Measurements from ENCODE around the gene MRPS14.

Gene MRPS14

GRCh38 chr1:175000697-175001187 is 22.5 kb downstream of the MRPS14 start:
- no peak for TF ChIP-seq CTCF (IDR thresholded peaks at IDR 0.05; ENCODE audit: low read depth, low read length)
- H3K4me3 ChIP-seq (ENCODE audit: low read depth, low read length): peak overlapping the region; percentile 77

- TF ChIP-seq CTCF (IDR thresholded peaks at IDR 0.05; ENCODE audit: low read depth, low read length): no peak
- H3K4me3 ChIP-seq (ENCODE audit: low read depth, low read length): peak within 1 kb of the TSS; percentile 77
These were observed 23.1 kb downstream of the MRPS14 start, which contains the start of gene CACYBP for GRCh38 chr1:174999936-175000696. Gene CACYBP (plus strand): TSS chr1:174999947. CDS start chr1:175000181, 234 bp downstream.

DNA sequence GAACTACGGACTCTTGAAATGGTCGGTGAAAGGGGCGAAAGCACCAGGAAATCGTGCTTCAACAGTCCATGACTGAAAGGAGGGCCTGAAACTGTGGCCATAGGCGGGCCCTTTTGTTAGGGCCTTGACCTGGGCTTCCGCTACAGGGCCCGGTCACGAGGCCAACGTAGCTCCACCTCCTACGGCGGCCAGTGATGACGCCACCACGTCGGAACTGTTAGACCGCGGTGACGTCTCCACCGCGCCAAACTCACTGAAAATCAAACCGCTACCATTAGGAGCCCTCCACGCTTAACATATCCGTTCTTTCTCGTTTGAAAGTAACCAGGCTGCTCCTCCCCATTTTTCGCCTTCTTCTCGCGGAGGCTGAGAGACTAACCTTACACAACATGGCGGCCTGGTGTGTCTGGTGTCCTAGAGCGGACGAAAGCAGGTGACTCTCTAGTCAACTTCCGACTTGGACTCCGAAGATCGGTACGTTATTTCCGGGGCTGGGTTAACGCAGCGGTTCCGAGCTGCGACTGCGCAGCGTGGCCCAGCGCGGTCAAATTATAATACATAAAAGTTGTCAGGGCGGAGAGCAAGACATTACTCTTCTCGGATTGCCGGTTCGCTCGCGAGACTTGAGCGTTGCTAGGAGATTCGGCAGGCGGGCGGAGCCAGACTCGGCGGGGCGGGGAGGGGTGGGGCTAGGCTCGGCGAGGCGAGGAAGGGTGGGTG is 23.8 kb downstream of the MRPS14 start:
- TF ChIP-seq CTCF (IDR thresholded peaks at IDR 0.05; ENCODE audit: low read depth, low read length): no peak
- H3K4me3 ChIP-seq (ENCODE audit: low read depth, low read length): peak overlapping the region; percentile 77

- H3K4me3 ChIP-seq (ENCODE audit: low read depth, low read length): peak overlapping the region; percentile 77
- peak; percentile 65 for TF ChIP-seq CTCF (IDR thresholded peaks at IDR 0.05; ENCODE audit: low read depth, low read length)
These were observed 24.5 kb downstream of the MRPS14 start for GRCh38 chr1:174998569-174999215.

DNA sequence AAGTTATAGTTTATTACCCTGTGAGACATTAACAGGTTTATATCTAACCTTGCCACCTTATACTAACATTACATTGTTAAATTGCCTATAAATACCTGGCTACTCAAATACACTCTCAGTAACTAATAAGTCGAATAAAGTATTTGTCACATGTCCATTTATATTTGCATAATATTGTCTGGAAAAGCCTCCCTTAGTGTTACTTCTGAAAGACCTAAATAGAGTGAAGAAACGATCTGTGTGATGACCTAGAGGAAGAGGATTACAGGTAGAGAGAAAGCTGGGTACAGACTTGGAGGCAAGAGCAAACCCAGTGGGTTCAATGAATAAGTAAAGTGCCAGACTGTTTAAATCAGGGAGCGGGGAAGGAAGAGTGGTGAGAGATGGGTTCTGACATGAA is 26.2 kb downstream of the MRPS14 start:
- H3K4me3 ChIP-seq (ENCODE audit: low read depth, low read length): no peak overlapping the region
- TF ChIP-seq CTCF (IDR thresholded peaks at IDR 0.05; ENCODE audit: low read depth, low read length): no peak

DNA sequence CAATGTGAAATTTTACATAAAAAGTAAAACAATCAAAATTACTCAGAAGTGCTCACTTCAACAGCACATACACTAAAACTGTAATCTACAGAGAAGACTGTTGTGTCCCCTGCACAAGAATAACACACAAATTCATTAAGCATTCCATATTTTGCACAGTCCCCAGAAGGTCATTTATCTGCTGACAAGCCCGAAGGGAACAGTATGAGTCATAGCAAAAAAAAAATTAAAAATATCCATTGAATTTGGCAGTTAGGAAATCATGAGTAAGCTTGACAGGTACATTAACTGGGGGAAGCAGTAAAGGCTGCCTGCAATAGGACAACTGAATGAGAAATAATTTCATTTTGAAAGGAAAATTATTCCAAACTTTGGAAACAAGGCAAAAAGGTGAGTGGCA is 26.7 kb downstream of the MRPS14 start:
- no peak overlapping the region for H3K4me3 ChIP-seq (ENCODE audit: low read depth, low read length)
- no peak for TF ChIP-seq CTCF (IDR thresholded peaks at IDR 0.05; ENCODE audit: low read depth, low read length)

All from WI38 (cell line).